GM23338 (cell line): ENCODE data around the gene NELL2.

Experiments used
- CTCF ChIP-seq, 2 experiments: fragments of 200-600 bp in 1 of 2; sonication (generic) in 1 of 2; conservative IDR thresholded peaks; 2 replicates each; pipeline versions ENCODE4 v1.5.1 to v1.6.1; 2016 to 2017; ENCODE audit warnings: antibody characterized with exemption in 2 of 2, low read depth in 2 of 2, mild to moderate bottlenecking in 2 of 2, moderate library complexity in 1 of 2
- EZH2 ChIP-seq: fragments of 200-600 bp; sonication (generic); IDR thresholded peaks from one replicate; pipeline ENCODE4 v1.8.0; 2017; ENCODE audit warnings: antibody characterized with exemption, mild to moderate bottlenecking, low read depth; ENCODE audit not compliant: unreplicated experiment
- STAT1 ChIP-seq: IDR thresholded peaks from one replicate; pipeline ENCODE4 v1.6.1; 2016; ENCODE audit warnings: antibody characterized with exemption; ENCODE audit not compliant: unreplicated experiment

GRCh38 chr12:44827832-44828438, 48.2 kb downstream of the NELL2 start:
- TF ChIP-seq CTCF (conservative IDR thresholded peaks at IDR 0.05; ENCODE audit: low read depth in 2 of 2): no peak
- no peak for TF ChIP-seq EZH2
- TF ChIP-seq STAT1: no peak
